ENCODE results near the gene LAMC3.

DNA sequence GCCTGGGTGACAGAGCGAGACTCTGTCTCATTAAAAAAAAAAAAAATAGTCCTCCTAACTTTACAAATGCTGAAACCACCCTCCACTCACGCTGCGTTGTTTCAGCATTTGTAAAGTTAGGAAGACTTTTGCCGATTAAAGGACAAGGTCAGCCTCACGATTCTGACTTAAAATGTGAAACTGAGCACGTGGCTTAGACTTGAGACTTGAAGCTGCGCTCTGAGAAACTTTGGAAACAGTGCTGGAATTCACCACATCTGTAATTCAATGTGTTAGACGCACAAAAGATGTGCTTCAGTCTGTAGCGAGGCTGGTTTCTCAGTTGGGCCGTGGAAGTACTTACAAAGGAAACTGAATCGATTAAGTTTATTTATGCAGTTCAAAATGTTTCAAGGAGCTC is 25.0 kb upstream of the LAMC3 start:
- no peak for TF ChIP-seq ZNF584 (CRISPR knock-in tag; IDR thresholded peaks at IDR 0.05; ENCODE audit: low read depth)
- no peak for TF ChIP-seq MEF2D (tag; conservative IDR thresholded peaks at IDR 0.05; ENCODE audit: low read depth)
- TF ChIP-seq EZH2 (IDR thresholded peaks at IDR 0.05; ENCODE audit: borderline replicate concordance, low read depth, low read length) = no peak
- TF ChIP-seq, protein P1, sequence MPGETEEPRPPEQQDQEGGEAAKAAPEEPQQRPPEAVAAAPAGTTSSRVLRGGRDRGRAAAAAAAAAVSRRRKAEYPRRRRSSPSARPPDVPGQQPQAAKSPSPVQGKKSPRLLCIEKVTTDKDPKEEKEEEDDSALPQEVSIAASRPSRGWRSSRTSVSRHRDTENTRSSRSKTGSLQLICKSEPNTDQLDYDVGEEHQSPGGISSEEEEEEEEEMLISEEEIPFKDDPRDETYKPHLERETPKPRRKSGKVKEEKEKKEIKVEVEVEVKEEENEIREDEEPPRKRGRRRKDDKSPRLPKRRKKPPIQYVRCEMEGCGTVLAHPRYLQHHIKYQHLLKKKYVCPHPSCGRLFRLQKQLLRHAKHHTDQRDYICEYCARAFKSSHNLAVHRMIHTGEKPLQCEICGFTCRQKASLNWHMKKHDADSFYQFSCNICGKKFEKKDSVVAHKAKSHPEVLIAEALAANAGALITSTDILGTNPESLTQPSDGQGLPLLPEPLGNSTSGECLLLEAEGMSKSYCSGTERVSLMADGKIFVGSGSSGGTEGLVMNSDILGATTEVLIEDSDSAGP (CRISPR knock-in tag; IDR thresholded peaks at IDR 0.05) = no peak
- TF ChIP-seq POLR2A (conservative IDR thresholded peaks at IDR 0.05) = no peak
- TF ChIP-seq ATF7 (IDR thresholded peaks at IDR 0.05) = no peak
- no peak for TF ChIP-seq ZNF717 (CRISPR knock-in tag; IDR thresholded peaks at IDR 0.05)
- TF ChIP-seq SP1 (CRISPR knock-in tag; IDR thresholded peaks at IDR 0.05) = no peak
- no peak for TF ChIP-seq EP300 (IDR thresholded peaks at IDR 0.05; ENCODE audit: low read length)
- TF ChIP-seq, protein P2, sequence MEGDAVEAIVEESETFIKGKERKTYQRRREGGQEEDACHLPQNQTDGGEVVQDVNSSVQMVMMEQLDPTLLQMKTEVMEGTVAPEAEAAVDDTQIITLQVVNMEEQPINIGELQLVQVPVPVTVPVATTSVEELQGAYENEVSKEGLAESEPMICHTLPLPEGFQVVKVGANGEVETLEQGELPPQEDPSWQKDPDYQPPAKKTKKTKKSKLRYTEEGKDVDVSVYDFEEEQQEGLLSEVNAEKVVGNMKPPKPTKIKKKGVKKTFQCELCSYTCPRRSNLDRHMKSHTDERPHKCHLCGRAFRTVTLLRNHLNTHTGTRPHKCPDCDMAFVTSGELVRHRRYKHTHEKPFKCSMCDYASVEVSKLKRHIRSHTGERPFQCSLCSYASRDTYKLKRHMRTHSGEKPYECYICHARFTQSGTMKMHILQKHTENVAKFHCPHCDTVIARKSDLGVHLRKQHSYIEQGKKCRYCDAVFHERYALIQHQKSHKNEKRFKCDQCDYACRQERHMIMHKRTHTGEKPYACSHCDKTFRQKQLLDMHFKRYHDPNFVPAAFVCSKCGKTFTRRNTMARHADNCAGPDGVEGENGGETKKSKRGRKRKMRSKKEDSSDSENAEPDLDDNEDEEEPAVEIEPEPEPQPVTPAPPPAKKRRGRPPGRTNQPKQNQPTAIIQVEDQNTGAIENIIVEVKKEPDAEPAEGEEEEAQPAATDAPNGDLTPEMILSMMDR (IDR thresholded peaks at IDR 0.05 in 2 of 3, conservative IDR thresholded peaks at IDR 0.05 in 1 of 3; ENCODE audit: insufficient read depth in 2 of 3, low read depth in 1 of 3, low read length in 3 of 3) = no peak

All from K562 (cell line).